Trophoblast cell (in vitro differentiated cells and primary cell): ENCODE measurements around the gene KLHDC8A.
"Not testable (repeated sequence)": the region's sequence is repeated elsewhere in the genome, so short reads cannot be mapped to it uniquely, and the experiment has no call there.

ENCODE experiments used
- DNase-seq, 2 donors: peaks; one replicate each; pipeline ENCODE4 v3.0.0-alpha.2; 2016
- H2AFZ ChIP-seq: 2 replicates; pipeline ENCODE4 v1.6.1; 2013; ENCODE audit warnings: low read length, moderate library complexity, mild to moderate bottlenecking; ENCODE audit not compliant: insufficient read depth, poor library complexity
- H2AK5ac ChIP-seq: 2 replicates; pipeline ENCODE4 v1.6.1; 2013; ENCODE audit warnings: mild to moderate bottlenecking, low read length
- H2BK120ac ChIP-seq: 2 replicates; pipeline ENCODE4 v1.6.1; 2013; ENCODE audit warnings: low read length, mild to moderate bottlenecking, moderate library complexity; ENCODE audit not compliant: insufficient read depth, poor library complexity
- H2BK12ac ChIP-seq: 2 replicates; pipeline ENCODE4 v1.6.1; 2013; ENCODE audit warnings: mild to moderate bottlenecking, low read length, moderate library complexity
- H2BK5ac ChIP-seq: 2 replicates; pipeline ENCODE4 v1.6.1; 2013; ENCODE audit warnings: low read length, low read depth, moderate library complexity, mild to moderate bottlenecking; ENCODE audit not compliant: poor library complexity
- H3K14ac ChIP-seq: 2 replicates; pipeline ENCODE4 v1.6.1; 2013; ENCODE audit warnings: mild to moderate bottlenecking, low read length
- H3K18ac ChIP-seq: 2 replicates; pipeline ENCODE4 v1.6.1; 2013; ENCODE audit warnings: mild to moderate bottlenecking, low read length
- H3K23ac ChIP-seq: 2 replicates; pipeline ENCODE4 v1.6.1; 2013; ENCODE audit warnings: low read length
- H3K27ac ChIP-seq: 2 replicates; pipeline ENCODE4 v1.5.1; 2013; ENCODE audit warnings: low read depth, mild to moderate bottlenecking, inconsistent platforms, low read length, moderate library complexity
- H3K27me3 ChIP-seq: 2 replicates; pipeline ENCODE4 v1.6.1; 2013; ENCODE audit warnings: inconsistent platforms, mild to moderate bottlenecking, low read length, moderate library complexity; ENCODE audit not compliant: insufficient read depth
- H3K36me3 ChIP-seq, 2 experiments: 1 replicate in 1 of 2; 2 replicates in 1 of 2; pipeline ENCODE4 v1.6.1; 2013; ENCODE audit warnings: low read length in 2 of 2, mild to moderate bottlenecking in 2 of 2, moderate library complexity in 1 of 2; ENCODE audit not compliant: insufficient read depth in 2 of 2, control insufficient read depth in 1 of 2
- H3K4ac ChIP-seq: 2 replicates; pipeline ENCODE4 v1.6.1; 2013; ENCODE audit warnings: low read depth, mild to moderate bottlenecking, low read length, moderate library complexity
- H3K4me1 ChIP-seq, 2 experiments: 1 replicate in 1 of 2; 2 replicates in 1 of 2; pipeline ENCODE4 v1.6.1; 2013; ENCODE audit warnings: low read length in 2 of 2, mild to moderate bottlenecking in 2 of 2, moderate library complexity in 1 of 2; ENCODE audit not compliant: insufficient read depth in 2 of 2, control insufficient read depth in 1 of 2
- H3K4me2 ChIP-seq: 2 replicates; pipeline ENCODE4 v1.6.1; 2013; ENCODE audit warnings: inconsistent platforms, mild to moderate bottlenecking, low read length, moderate library complexity
- H3K4me3 ChIP-seq: 2 replicates; pipeline ENCODE4 v1.5.1; 2013; ENCODE audit warnings: mild to moderate bottlenecking, low read depth, low read length, inconsistent platforms
- H3K79me1 ChIP-seq: one replicate; pipeline ENCODE4 v1.6.1; 2013; ENCODE audit warnings: low read length
- H3K79me2 ChIP-seq: 2 replicates; pipeline ENCODE4 v1.6.1; 2013; ENCODE audit warnings: low read length, mild to moderate bottlenecking; ENCODE audit not compliant: control insufficient read depth, insufficient read depth, poor library complexity
- H3K9ac ChIP-seq: 2 replicates; pipeline ENCODE4 v1.6.1; 2013; ENCODE audit warnings: mild to moderate bottlenecking, low read length
- H3K9me3 ChIP-seq: 2 replicates; pipeline ENCODE4 v1.6.1; 2013; ENCODE audit warnings: low read depth, mild to moderate bottlenecking, control low read depth, inconsistent platforms, low read length; ENCODE audit not compliant: insufficient read depth
- H4K12ac ChIP-seq: 2 replicates; pipeline ENCODE4 v1.6.1; 2013; ENCODE audit warnings: low read depth, mild to moderate bottlenecking, low read length, moderate library complexity
- H4K8ac ChIP-seq: 2 replicates; pipeline ENCODE4 v1.6.1; 2013; ENCODE audit warnings: low read depth, mild to moderate bottlenecking, low read length, moderate library complexity
- H4K91ac ChIP-seq: one replicate; pipeline ENCODE4 v1.6.1; 2013; ENCODE audit warnings: low read depth, mild to moderate bottlenecking, low read length, moderate library complexity
- WGBS: extraction: QIAGEN DNeasy Blood & Tissue Kit; methylation state at CpG from one replicate; pipeline ENCODE4 v1.1.7; 2013; ENCODE audit warnings: missing lambda C conversion rate; ENCODE audit not compliant: insufficient read length, insufficient coverage; ENCODE audit errors: extremely low coverage; 5-methylcytosine and 5-hydroxymethylcytosine counted together

Gene KLHDC8A

GRCh38 chr1:205387845-205388244 lies 31.1 kb upstream of the KLHDC8A start:
- Histone ChIP-seq H3K4me3 (no peak overlapping the region), H3K4me1 (peaks cover 3 to 9% of the 10 kb centered on the region in 2 experiments), H3K4ac (no peak overlapping the region), H3K9ac (no peak overlapping the region), H3K14ac (no peak overlapping the region), H4K91ac (no peak overlapping the region), H3K36me3 (no peaks in the 10 kb centered on the region), H3K79me2 (no peaks in the 10 kb centered on the region), H3K23ac (no peak overlapping the region), H3K18ac (no peak overlapping the region), H2BK12ac (no peak overlapping the region), H3K27me3 (no peaks in the 10 kb centered on the region), H3K79me1 (no peaks in the 10 kb centered on the region), H2BK120ac (no peak overlapping the region), H3K4me2 (no peak overlapping the region), H4K8ac (no peak overlapping the region), H3K27ac (no peak overlapping the region), H2AK5ac (no peak overlapping the region), H2BK5ac (no peak overlapping the region), H3K9me3 (no peaks in the 10 kb centered on the region), H2AFZ (no peak overlapping the region), H4K12ac (no peak overlapping the region)
- no peak for DNase-seq
- WGBS: no CpG with 5 or more reads among the region's 2 CpGs

DNA sequence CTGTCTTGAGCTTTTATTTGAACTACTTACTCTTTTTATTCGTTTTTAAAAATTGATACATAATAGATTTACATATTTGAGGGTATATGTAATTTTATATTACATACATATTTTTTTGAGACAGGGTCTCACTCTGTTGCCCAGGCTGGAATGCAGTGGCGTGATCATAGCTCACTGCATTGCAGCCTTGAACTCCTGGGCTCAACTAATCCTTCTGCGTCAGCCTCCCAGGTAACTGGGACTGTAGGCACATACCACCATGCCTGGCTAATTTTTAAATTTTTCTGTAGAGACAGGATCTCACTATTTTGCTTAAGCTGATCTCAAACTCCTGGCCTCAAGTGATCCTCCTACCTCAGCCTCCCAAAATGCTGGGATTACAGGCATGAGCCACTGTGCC lies 26.3 kb upstream of the KLHDC8A start:
- not testable (repeated sequence) for H3K36me3 ChIP-seq, H2AK5ac ChIP-seq, H3K79me1 ChIP-seq, DNase-seq, H2AFZ ChIP-seq, H3K9ac ChIP-seq, H4K91ac ChIP-seq, H3K4me2 ChIP-seq, H3K23ac ChIP-seq, H3K4ac ChIP-seq, H2BK120ac ChIP-seq, H2BK5ac ChIP-seq, H4K8ac ChIP-seq, H3K9me3 ChIP-seq, H3K27ac ChIP-seq, H4K12ac ChIP-seq, H3K4me1 ChIP-seq, H3K79me2 ChIP-seq, H3K14ac ChIP-seq, H3K4me3 ChIP-seq, H2BK12ac ChIP-seq, H3K18ac ChIP-seq, H3K27me3 ChIP-seq
- WGBS: no CpG with 5 or more reads among the region's 3 CpGs

GRCh38 chr1:205382561-205382960 lies 25.8 kb upstream of the KLHDC8A start:
- Histone ChIP-seq H3K36me3 (no peaks in the 10 kb centered on the region), H3K14ac (no peak overlapping the region), H3K4me3 (no peak overlapping the region), H3K27ac (no peak overlapping the region), H3K79me2 (no peaks in the 10 kb centered on the region), H3K4ac (no peak overlapping the region), H2BK5ac (no peak overlapping the region), H3K4me2 (no peak overlapping the region), H4K12ac (no peak overlapping the region), H3K23ac (no peak overlapping the region), H3K18ac (no peak overlapping the region), H3K9me3 (no peaks in the 10 kb centered on the region), H2AK5ac (no peak overlapping the region), H2AFZ (no peak overlapping the region), H3K9ac (no peak overlapping the region), H2BK120ac (no peak overlapping the region), H4K91ac (no peak overlapping the region), H2BK12ac (no peak overlapping the region), H3K79me1 (no peaks in the 10 kb centered on the region), H3K27me3 (no peaks in the 10 kb centered on the region), H3K4me1 (peaks cover 3 to 9% of the 10 kb centered on the region in 2 experiments), H4K8ac (no peak overlapping the region)
- WGBS: no CpG with 5 or more reads among the region's 4 CpGs
- no peak for DNase-seq

- H3K4ac ChIP-seq: no peak overlapping the region
- peaks cover 3 to 9% of the 10 kb centered on the region in 2 experiments for H3K4me1 ChIP-seq
- H3K36me3 ChIP-seq: no peaks in the 10 kb centered on the region
- H3K4me2 ChIP-seq: no peak overlapping the region
- no peaks in the 10 kb centered on the region for H3K79me1 ChIP-seq
- H3K9me3 ChIP-seq: no peaks in the 10 kb centered on the region
- H2BK12ac ChIP-seq: no peak overlapping the region
- H3K14ac ChIP-seq: no peak overlapping the region
- H4K91ac ChIP-seq: no peak overlapping the region
- H3K4me3 ChIP-seq: no peak overlapping the region
- no peak overlapping the region for H3K9ac ChIP-seq
- no peaks in the 10 kb centered on the region for H3K79me2 ChIP-seq
- no peaks in the 10 kb centered on the region for H3K27me3 ChIP-seq
- WGBS: no CpG with 5 or more reads among the region's 6 CpGs
- H4K8ac ChIP-seq: no peak overlapping the region
- H2AFZ ChIP-seq: no peak overlapping the region
- H2BK5ac ChIP-seq: no peak overlapping the region
- no peak overlapping the region for H2AK5ac ChIP-seq
- DNase-seq: no peak
- H2BK120ac ChIP-seq: no peak overlapping the region
- H3K27ac ChIP-seq: no peak overlapping the region
- no peak overlapping the region for H3K18ac ChIP-seq
- no peak overlapping the region for H4K12ac ChIP-seq
- H3K23ac ChIP-seq: no peak overlapping the region
These were observed 24.6 kb upstream of the KLHDC8A start for GRCh38 chr1:205381305-205381704.
